ENCODE data around the gene HCST. TPM values are rescaled to one million over a fixed set of nuclear protein-coding genes. Genes with fewer than 3 reads are reported as not detected.

The HCST gene
- total RNA-seq, 1 donor: 0.36 TPM

- Histone ChIP-seq H3K27ac (ENCODE audit: low read depth, low read length) (no peak overlapping the region), H3K4me2 (ENCODE audit: insufficient read depth, low read length) (no peak overlapping the region)
Measured at GRCh38 chr19:35879770-35880317, 22.5 kb upstream of the HCST start.

GRCh38 chr19:35882114-35882832 lies 20.1 kb upstream of the HCST start:
- Histone ChIP-seq H4K20me1 (ENCODE audit: insufficient read depth, low read length) (peaks cover 2% of the 10 kb centered on the region), H3K79me2 (ENCODE audit: insufficient read depth, low read length) (no peaks in the 10 kb centered on the region), H3K36me3 (ENCODE audit: insufficient read depth, low read length) (peaks cover 2% of the 10 kb centered on the region), H3K4me2 (ENCODE audit: insufficient read depth, low read length) (no peak overlapping the region), H2AFZ (ENCODE audit: low read length) (no peak overlapping the region), H3K4me3 (ENCODE audit: insufficient read depth, low read length) (no peak overlapping the region), H3K4me1 (ENCODE audit: insufficient read depth, low read length) (peaks cover 3% of the 10 kb centered on the region), H3K27ac (ENCODE audit: low read depth, low read length) (no peak overlapping the region), H3K27me3 (ENCODE audit: insufficient read depth, low read length) (no peaks in the 10 kb centered on the region), H3K9me3 (ENCODE audit: low read depth, low read length) (no peaks in the 10 kb centered on the region)
- TF ChIP-seq, protein P1, sequence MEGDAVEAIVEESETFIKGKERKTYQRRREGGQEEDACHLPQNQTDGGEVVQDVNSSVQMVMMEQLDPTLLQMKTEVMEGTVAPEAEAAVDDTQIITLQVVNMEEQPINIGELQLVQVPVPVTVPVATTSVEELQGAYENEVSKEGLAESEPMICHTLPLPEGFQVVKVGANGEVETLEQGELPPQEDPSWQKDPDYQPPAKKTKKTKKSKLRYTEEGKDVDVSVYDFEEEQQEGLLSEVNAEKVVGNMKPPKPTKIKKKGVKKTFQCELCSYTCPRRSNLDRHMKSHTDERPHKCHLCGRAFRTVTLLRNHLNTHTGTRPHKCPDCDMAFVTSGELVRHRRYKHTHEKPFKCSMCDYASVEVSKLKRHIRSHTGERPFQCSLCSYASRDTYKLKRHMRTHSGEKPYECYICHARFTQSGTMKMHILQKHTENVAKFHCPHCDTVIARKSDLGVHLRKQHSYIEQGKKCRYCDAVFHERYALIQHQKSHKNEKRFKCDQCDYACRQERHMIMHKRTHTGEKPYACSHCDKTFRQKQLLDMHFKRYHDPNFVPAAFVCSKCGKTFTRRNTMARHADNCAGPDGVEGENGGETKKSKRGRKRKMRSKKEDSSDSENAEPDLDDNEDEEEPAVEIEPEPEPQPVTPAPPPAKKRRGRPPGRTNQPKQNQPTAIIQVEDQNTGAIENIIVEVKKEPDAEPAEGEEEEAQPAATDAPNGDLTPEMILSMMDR (IDR thresholded peaks at IDR 0.05; ENCODE audit: extremely low read depth, low read depth, low read length): peak; percentile 47
- peak; percentile 94 for DNase-seq (ENCODE audit: insufficient read length, low spot score, missing footprints)

More at GRCh38 chr19:35879770-35880317, 22.5 kb upstream of the HCST start:
- DNase-seq (ENCODE audit: insufficient read length, low spot score, missing footprints): peak; percentile 98
- TF ChIP-seq, protein P1 (IDR thresholded peaks at IDR 0.05; ENCODE audit: extremely low read depth, low read depth, low read length): no peak
- H3K27me3 ChIP-seq (ENCODE audit: insufficient read depth, low read length): no peaks in the 10 kb centered on the region
- H3K9me3 ChIP-seq (ENCODE audit: low read depth, low read length): no peaks in the 10 kb centered on the region
- peaks cover 3% of the 10 kb centered on the region for H3K4me1 ChIP-seq (ENCODE audit: insufficient read depth, low read length)
- no peak overlapping the region for H3K4me3 ChIP-seq (ENCODE audit: insufficient read depth, low read length)
- peaks cover 2% of the 10 kb centered on the region for H4K20me1 ChIP-seq (ENCODE audit: insufficient read depth, low read length)
- H3K79me2 ChIP-seq (ENCODE audit: insufficient read depth, low read length): no peaks in the 10 kb centered on the region
- no peaks in the 10 kb centered on the region for H3K36me3 ChIP-seq (ENCODE audit: insufficient read depth, low read length)
- no peak overlapping the region for H2AFZ ChIP-seq (ENCODE audit: low read length)

DNA sequence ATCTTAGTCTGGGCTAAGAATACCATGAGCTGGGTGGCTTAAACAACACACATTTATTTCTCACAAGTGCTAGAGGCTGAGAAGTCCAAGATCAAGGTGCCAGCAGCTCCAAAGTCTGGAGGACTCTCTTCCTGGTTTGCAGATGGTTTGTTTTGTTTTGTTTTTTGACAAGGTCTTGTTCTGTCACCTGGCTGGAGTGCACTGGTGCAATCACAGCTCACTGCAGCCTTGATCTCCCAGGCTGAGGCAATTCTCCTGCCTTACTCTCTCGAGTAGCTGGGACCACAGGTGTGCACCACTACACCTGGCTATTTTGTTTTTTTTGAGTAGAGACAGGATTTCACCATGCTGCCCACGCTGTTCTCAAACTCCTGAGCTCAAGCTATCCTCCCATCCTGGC lies 18.4 kb upstream of the HCST start:
- Histone ChIP-seq H3K79me2 (ENCODE audit: insufficient read depth, low read length) (no peaks in the 10 kb centered on the region), H3K9me3 (ENCODE audit: low read depth, low read length) (no peaks in the 10 kb centered on the region)
- TF ChIP-seq, protein P1 (IDR thresholded peaks at IDR 0.05; ENCODE audit: extremely low read depth, low read depth, low read length): no peak

GRCh38 chr19:35885225-35885738 lies 17.0 kb upstream of the HCST start:
- H3K36me3 ChIP-seq (ENCODE audit: insufficient read depth, low read length): peaks cover 27% of the 10 kb centered on the region
- peaks cover 2% of the 10 kb centered on the region for H4K20me1 ChIP-seq (ENCODE audit: insufficient read depth, low read length)
- TF ChIP-seq, protein P1 (IDR thresholded peaks at IDR 0.05; ENCODE audit: extremely low read depth, low read depth, low read length): no peak
- no peaks in the 10 kb centered on the region for H3K9me3 ChIP-seq (ENCODE audit: low read depth, low read length)
- no peak overlapping the region for H3K4me2 ChIP-seq (ENCODE audit: insufficient read depth, low read length)
- no peaks in the 10 kb centered on the region for H3K79me2 ChIP-seq (ENCODE audit: insufficient read depth, low read length)
- no peak for DNase-seq (ENCODE audit: insufficient read length, low spot score, missing footprints)
- H3K4me1 ChIP-seq (ENCODE audit: insufficient read depth, low read length): no peaks in the 10 kb centered on the region
- no peak overlapping the region for H3K27ac ChIP-seq (ENCODE audit: low read depth, low read length)
- no peak overlapping the region for H2AFZ ChIP-seq (ENCODE audit: low read length)
- no peaks in the 10 kb centered on the region for H3K27me3 ChIP-seq (ENCODE audit: insufficient read depth, low read length)
- H3K4me3 ChIP-seq (ENCODE audit: insufficient read depth, low read length): no peak overlapping the region

More for the DNA sequence above, 18.4 kb upstream of the HCST start:
- H2AFZ ChIP-seq (ENCODE audit: low read length): no peak overlapping the region
- H4K20me1 ChIP-seq (ENCODE audit: insufficient read depth, low read length): peaks cover 2% of the 10 kb centered on the region
- no peaks in the 10 kb centered on the region for H3K27me3 ChIP-seq (ENCODE audit: insufficient read depth, low read length)
- H3K4me1 ChIP-seq (ENCODE audit: insufficient read depth, low read length): peaks cover 3% of the 10 kb centered on the region
- DNase-seq (ENCODE audit: insufficient read length, low spot score, missing footprints): no peak
- H3K36me3 ChIP-seq (ENCODE audit: insufficient read depth, low read length): peaks cover 13% of the 10 kb centered on the region
- H3K4me2 ChIP-seq (ENCODE audit: insufficient read depth, low read length): no peak overlapping the region
- H3K27ac ChIP-seq (ENCODE audit: low read depth, low read length): no peak overlapping the region
- no peak overlapping the region for H3K4me3 ChIP-seq (ENCODE audit: insufficient read depth, low read length)

Measured in osteoblast (primary cell).